ENCODE results near the gene NCBP3.
A peak's percentile ranks its signal among the peaks of the same experiment; 100 is the strongest.
"Not testable (repeated sequence)": the region's sequence is repeated elsewhere in the genome, so short reads cannot be mapped to it uniquely, and the experiment has no call there.

Gene NCBP3

GRCh38 chr17:3800362-3801271 lies 45.4 kb downstream of the NCBP3 start, which contains the start of gene ITGAE:
TSS of gene ITGAE (minus strand) at chr17:3801188. CDS start at chr17:3801144, 44 bp downstream.
- H3K4me1 Mint-ChIP-seq: peaks cover 64% of the 10 kb centered on the region
- H3K27me3 Mint-ChIP-seq: peaks cover 7% of the 10 kb centered on the region
- H3K9me3 Mint-ChIP-seq: no peaks in the 10 kb centered on the region
- DNase-seq (no peak), ATAC-seq (no peak)
- no peak within 1 kb of the TSS for H3K27ac Mint-ChIP-seq
- no peak within 1 kb of the TSS for H3K4me3 Mint-ChIP-seq
- peaks cover 2% of the 10 kb centered on the region for H3K36me3 Mint-ChIP-seq (ENCODE audit: low read depth)

GRCh38 chr17:3799181-3799945 lies 46.7 kb downstream of the NCBP3 start:
- H3K4me3 Mint-ChIP-seq: no peak overlapping the region
- H3K27ac Mint-ChIP-seq: no peak overlapping the region
- H3K36me3 Mint-ChIP-seq (ENCODE audit: low read depth): peaks cover 2% of the 10 kb centered on the region
- peaks cover 67% of the 10 kb centered on the region for H3K4me1 Mint-ChIP-seq
- peaks cover 10% of the 10 kb centered on the region for H3K27me3 Mint-ChIP-seq
- no peaks in the 10 kb centered on the region for H3K9me3 Mint-ChIP-seq
- ATAC-seq: no peak
- DNase-seq: no peak

- Mint-ChIP-seq H3K4me3 (no peak overlapping the region), H3K4me1 (peaks cover 65% of the 10 kb centered on the region), H3K36me3 (ENCODE audit: low read depth) (no peaks in the 10 kb centered on the region), H3K9me3 (no peaks in the 10 kb centered on the region), H3K27me3 (peaks cover 10% of the 10 kb centered on the region), H3K27ac (no peak overlapping the region)
- ATAC-seq (no peak), DNase-seq (no peak)
Measured at GRCh38 chr17:3798273-3799180, 47.5 kb downstream of the NCBP3 start.

- peak overlapping the region; percentile 56 for H3K4me3 Mint-ChIP-seq
- peaks cover 72% of the 10 kb centered on the region for H3K4me1 Mint-ChIP-seq
- no peaks in the 10 kb centered on the region for H3K9me3 Mint-ChIP-seq
- ATAC-seq: peak; percentile 34
- peak overlapping the region; percentile 89 for H3K27ac Mint-ChIP-seq
- no peaks in the 10 kb centered on the region for H3K36me3 Mint-ChIP-seq (ENCODE audit: low read depth)
- DNase-seq: no peak
- H3K27me3 Mint-ChIP-seq: peaks cover 15% of the 10 kb centered on the region
Measured at GRCh38 chr17:3796822-3797170, 49.2 kb downstream of the NCBP3 start.

GRCh38 chr17:3796110-3796821 lies 49.8 kb downstream of the NCBP3 start:
- Mint-ChIP-seq H3K27ac (peak overlapping the region; percentile 89), H3K27me3 (peaks cover 18% of the 10 kb centered on the region), H3K4me1 (peaks cover 77% of the 10 kb centered on the region), H3K9me3 (no peaks in the 10 kb centered on the region), H3K4me3 (peak overlapping the region; percentile 56), H3K36me3 (ENCODE audit: low read depth) (no peaks in the 10 kb centered on the region)
- ATAC-seq: peak; percentile 85
- peak; percentile 88 for DNase-seq

GRCh38 chr17:3795390-3796102 lies 50.5 kb downstream of the NCBP3 start:
- no peaks in the 10 kb centered on the region for H3K9me3 Mint-ChIP-seq
- H3K4me1 Mint-ChIP-seq: peaks cover 79% of the 10 kb centered on the region
- DNase-seq (peak; percentile 35), ATAC-seq (no peak)
- H3K27me3 Mint-ChIP-seq: peaks cover 18% of the 10 kb centered on the region
- peak overlapping the region; percentile 86 for H3K27ac Mint-ChIP-seq
- no peaks in the 10 kb centered on the region for H3K36me3 Mint-ChIP-seq (ENCODE audit: low read depth)
- peak overlapping the region; percentile 64 for H3K4me3 Mint-ChIP-seq

- H3K9me3 Mint-ChIP-seq: no peaks in the 10 kb centered on the region
- peaks cover 84% of the 10 kb centered on the region for H3K4me1 Mint-ChIP-seq
- peaks cover 1% of the 10 kb centered on the region for H3K36me3 Mint-ChIP-seq (ENCODE audit: low read depth)
- peak overlapping the region; percentile 64 for H3K4me3 Mint-ChIP-seq
- peak overlapping the region; percentile 86 for H3K27ac Mint-ChIP-seq
- H3K27me3 Mint-ChIP-seq: peaks cover 18% of the 10 kb centered on the region
- ATAC-seq: peak; percentile 81
- DNase-seq: peak; percentile 70
Measured at GRCh38 chr17:3794557-3795389, 51.3 kb downstream of the NCBP3 start.

- H3K4me3 Mint-ChIP-seq; DNase-seq; H3K36me3 Mint-ChIP-seq (ENCODE audit: low read depth); H3K27ac Mint-ChIP-seq; H3K9me3 Mint-ChIP-seq; ATAC-seq: not testable (repeated sequence)
- H3K4me1 Mint-ChIP-seq: peaks cover 80% of the 10 kb centered on the region
- H3K27me3 Mint-ChIP-seq: peaks cover 18% of the 10 kb centered on the region
Measured at GRCh38 chr17:3794152-3794551, 51.9 kb downstream of the NCBP3 start.

- DNase-seq, H3K27ac Mint-ChIP-seq: not testable (repeated sequence)
Measured at GRCh38 chr17:3793258-3793657, 52.8 kb downstream of the NCBP3 start.

GRCh38 chr17:3792481-3792880 lies 53.6 kb downstream of the NCBP3 start:
- DNase-seq: no peak

More at GRCh38 chr17:3793258-3793657, 52.8 kb downstream of the NCBP3 start:
- ATAC-seq; H3K36me3 Mint-ChIP-seq (ENCODE audit: low read depth); H3K9me3 Mint-ChIP-seq; H3K4me3 Mint-ChIP-seq: not testable (repeated sequence)
- H3K27me3 Mint-ChIP-seq: peaks cover 18% of the 10 kb centered on the region
- H3K4me1 Mint-ChIP-seq: peaks cover 75% of the 10 kb centered on the region

GRCh38 chr17:3788200-3788599 lies 57.8 kb downstream of the NCBP3 start:
- no peak overlapping the region for H3K27ac Mint-ChIP-seq
- H3K4me3 Mint-ChIP-seq: no peak overlapping the region
- H3K4me1 Mint-ChIP-seq: peaks cover 44% of the 10 kb centered on the region
- peaks cover 18% of the 10 kb centered on the region for H3K27me3 Mint-ChIP-seq
- ATAC-seq (no peak), DNase-seq (no peak)
- peaks cover 1% of the 10 kb centered on the region for H3K36me3 Mint-ChIP-seq (ENCODE audit: low read depth)
- no peaks in the 10 kb centered on the region for H3K9me3 Mint-ChIP-seq

More at GRCh38 chr17:3792481-3792880, 53.6 kb downstream of the NCBP3 start:
- H3K4me3 Mint-ChIP-seq: no peak overlapping the region
- H3K36me3 Mint-ChIP-seq (ENCODE audit: low read depth): peaks cover 1% of the 10 kb centered on the region
- no peaks in the 10 kb centered on the region for H3K9me3 Mint-ChIP-seq
- no peak for ATAC-seq
- peaks cover 74% of the 10 kb centered on the region for H3K4me1 Mint-ChIP-seq
- H3K27me3 Mint-ChIP-seq: peaks cover 13% of the 10 kb centered on the region
- no peak overlapping the region for H3K27ac Mint-ChIP-seq

GRCh38 chr17:3785323-3785722 lies 60.7 kb downstream of the NCBP3 start:
- not testable (repeated sequence) for H3K9me3 Mint-ChIP-seq

More at GRCh38 chr17:3785323-3785722, 60.7 kb downstream of the NCBP3 start:
- ATAC-seq; H3K27me3 Mint-ChIP-seq; DNase-seq; H3K27ac Mint-ChIP-seq; H3K36me3 Mint-ChIP-seq (ENCODE audit: low read depth); H3K4me3 Mint-ChIP-seq: not testable (repeated sequence)
- H3K4me1 Mint-ChIP-seq: peaks cover 21% of the 10 kb centered on the region
